Stimulated activated naive CD4-positive, alpha-beta T cell treated with Interleukin-2 at 50 U/mL for 16 hours (primary cell): ENCODE measurements around the gene NBPF12.
"Not testable (repeated sequence)": the region's sequence is repeated elsewhere in the genome, so short reads cannot be mapped to it uniquely, and the experiment has no call there.

Experiments
- DNase-seq: peaks from one replicate; lab custom pipeline; 2025; lab: John Stamatoyannopoulos, UW

NBPF12 gene

DNA sequence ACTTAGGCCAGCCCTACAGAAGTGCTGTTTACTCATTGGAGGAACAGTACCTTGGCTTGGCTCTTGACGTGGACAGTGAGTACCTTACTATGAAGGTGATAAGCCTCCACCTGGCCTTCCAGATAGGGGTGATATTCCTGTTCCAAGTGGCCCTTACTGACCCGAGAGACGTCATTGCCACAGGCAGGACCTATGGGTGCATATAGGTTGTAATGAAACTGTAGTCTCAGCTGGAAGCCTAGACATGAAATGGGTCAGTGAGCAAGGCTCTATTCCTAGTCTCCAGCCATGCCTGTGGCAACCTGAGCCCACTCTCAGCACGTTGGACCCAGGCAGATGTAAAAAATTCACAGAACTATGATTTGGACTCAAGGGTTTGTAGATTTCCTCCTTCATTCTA is 48.3 kb downstream of the NBPF12 start:
- not testable (repeated sequence) for DNase-seq

- DNase-seq, result not testable (repeated sequence)
Observed at GRCh38 chr1:146987502-146987901, 49.4 kb downstream of the NBPF12 start.

- not testable (repeated sequence) for DNase-seq
Observed at GRCh38 chr1:146989455-146989854, 51.3 kb downstream of the NBPF12 start.

DNA sequence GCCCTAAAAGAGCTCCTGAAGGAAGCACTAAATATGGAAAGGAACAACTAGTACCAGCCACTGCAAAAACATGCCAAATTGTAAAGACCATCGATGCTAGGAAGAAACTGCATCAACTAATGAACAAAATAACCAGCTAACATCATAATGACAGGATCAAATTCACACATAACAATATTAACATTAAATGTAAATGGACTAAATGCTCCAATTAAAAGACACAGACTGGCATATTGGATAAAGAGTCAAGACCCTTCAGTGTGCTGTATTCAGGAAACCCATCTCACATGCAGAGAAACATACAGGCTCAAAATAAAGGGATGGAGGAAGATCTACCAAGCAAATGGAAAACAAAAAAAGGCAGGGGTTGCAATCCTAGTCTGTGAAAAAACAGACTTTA is 70.4 kb downstream of the NBPF12 start:
- not testable (repeated sequence) for DNase-seq

- not testable (repeated sequence) for DNase-seq
Observed at GRCh38 chr1:147026975-147027374, 88.9 kb downstream of the NBPF12 start.

GRCh38 chr1:147030066-147030653 is 92.0 kb downstream of the NBPF12 start:
- DNase-seq, result not testable (repeated sequence)

GRCh38 chr1:147039916-147040315 is 101.8 kb downstream of the NBPF12 start:
- DNase-seq, result no peak

DNA sequence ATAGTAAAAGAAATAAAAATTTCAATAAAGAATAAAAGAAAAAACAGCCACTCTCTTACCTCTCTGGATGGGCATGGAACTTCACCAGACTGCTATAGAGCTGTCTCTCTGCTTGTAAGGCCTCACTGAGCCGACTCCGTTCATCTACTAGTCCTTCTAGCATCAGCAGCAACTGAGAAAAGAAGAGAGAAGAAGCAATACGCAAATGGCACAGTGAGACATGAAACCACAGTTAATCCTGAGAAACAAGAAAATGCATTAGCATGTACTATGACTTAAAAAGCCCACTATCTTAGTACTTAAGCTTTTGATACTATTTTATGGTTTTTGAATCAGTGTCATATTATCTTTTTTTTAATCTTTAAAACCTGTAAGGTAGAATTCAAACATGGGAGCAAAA is 104.8 kb downstream of the NBPF12 start:
- not testable (repeated sequence) for DNase-seq

- DNase-seq, result not testable (repeated sequence)
Observed at GRCh38 chr1:147044511-147044910, 106.4 kb downstream of the NBPF12 start.
